GM10248 (cell line): ENCODE data around the gene MMP8.
"Not testable (repeated sequence)": the region's sequence is repeated elsewhere in the genome, so short reads cannot be mapped to it uniquely, and the experiment has no call there.

ENCODE experiments used
- CTCF ChIA-PET: fragments of 300-600 bp; sonication (Branson Sonifier 250); formaldehyde crosslinking; extraction: SDS; loops from one replicate; lab custom pipeline; 2021; ENCODE audit warnings: antibody characterized with exemption; lab: Yijun Ruan, JAX
- POLR2A ChIA-PET: fragments of 350-650 bp; sonication (Branson Sonifier 250); formaldehyde crosslinking; extraction: SDS; loops from one replicate; lab custom pipeline; 2020; ENCODE audit warnings: antibody characterized with exemption; lab: Yijun Ruan, JAX
- DNase-seq: peaks from one replicate; pipeline ENCODE4 v3.0.0; 2012; ENCODE audit errors: extremely low spot score
- CTCF ChIP-seq: IDR thresholded peaks from 2 replicates; pipeline ENCODE4 v1.5.1; 2012; ENCODE audit warnings: mild to moderate bottlenecking, low read depth; ENCODE audit errors: extremely low read depth, missing control alignments, control extremely low read depth

Gene MMP8

GRCh38 chr11:102749101-102749722 is 24.5 kb upstream of the MMP8 start:
- CTCF ChIA-PET = interaction anchor here (1.3 kb wide), 1 partner anchor 16 kb away, joined by 4 read pairs; no protein-coding TSS in a partner anchor
- POLR2A ChIA-PET = no interaction called here
- TF ChIP-seq CTCF = no peak
- DNase-seq = no peak

- DNase-seq, POLR2A ChIA-PET, CTCF ChIA-PET: not testable (repeated sequence)
Observed at GRCh38 chr11:102746746-102747578, 22.2 kb upstream of the MMP8 start.

GRCh38 chr11:102734650-102735049 is 9.9 kb upstream of the MMP8 start:
- no peak for TF ChIP-seq CTCF
- CTCF ChIA-PET = interaction anchor here (1.2 to 3.2 kb wide), 5 partner anchors 21 to 213 kb away, joined by 3 to 15 read pairs (median 6); no protein-coding TSS in a partner anchor
- POLR2A ChIA-PET = no interaction called here
- DNase-seq = no peak

- CTCF ChIA-PET = interaction anchor here (1.0 to 3.2 kb wide), 13 partner anchors 12 to 861 kb away, joined by 3 to 15 read pairs (median 4); no protein-coding TSS in a partner anchor
- DNase-seq = peak; percentile 59
- POLR2A ChIA-PET = no interaction called here
- peak; percentile 63 for TF ChIP-seq CTCF
Observed at GRCh38 chr11:102733232-102733875, 8.6 kb upstream of the MMP8 start.

- DNase-seq, POLR2A ChIA-PET, CTCF ChIA-PET: not testable (repeated sequence)
Observed at GRCh38 chr11:102730944-102731343, 6.2 kb upstream of the MMP8 start.

GRCh38 chr11:102729849-102730815 is 5.4 kb upstream of the MMP8 start:
- no peak for DNase-seq
- TF ChIP-seq CTCF = no peak
- ChIA-PET POLR2A (no interaction called here), CTCF (no interaction called here)

GRCh38 chr11:102727890-102728289 is 3.1 kb upstream of the MMP8 start:
- ChIA-PET CTCF (no interaction called here), POLR2A (no interaction called here)
- no peak for TF ChIP-seq CTCF
- no peak for DNase-seq
